Activated CD8-positive, alpha-beta memory T cell treated with anti-CD3 and anti-CD28 coated beads for 1 hour (primary cell): ENCODE measurements around the gene FEM1A.
A peak's percentile ranks its signal among the peaks of the same experiment; 100 is the strongest.
"Not testable (repeated sequence)": the region's sequence is repeated elsewhere in the genome, so short reads cannot be mapped to it uniquely, and the experiment has no call there.

Experiments
- DNase-seq, 2 donors: peaks; one replicate each; pipeline ENCODE4 v3.0.0-alpha.2; 2020; ENCODE audit warnings: low read depth in 1 of 2; ENCODE audit errors: extremely low read depth in 1 of 2

The FEM1A gene

DNA sequence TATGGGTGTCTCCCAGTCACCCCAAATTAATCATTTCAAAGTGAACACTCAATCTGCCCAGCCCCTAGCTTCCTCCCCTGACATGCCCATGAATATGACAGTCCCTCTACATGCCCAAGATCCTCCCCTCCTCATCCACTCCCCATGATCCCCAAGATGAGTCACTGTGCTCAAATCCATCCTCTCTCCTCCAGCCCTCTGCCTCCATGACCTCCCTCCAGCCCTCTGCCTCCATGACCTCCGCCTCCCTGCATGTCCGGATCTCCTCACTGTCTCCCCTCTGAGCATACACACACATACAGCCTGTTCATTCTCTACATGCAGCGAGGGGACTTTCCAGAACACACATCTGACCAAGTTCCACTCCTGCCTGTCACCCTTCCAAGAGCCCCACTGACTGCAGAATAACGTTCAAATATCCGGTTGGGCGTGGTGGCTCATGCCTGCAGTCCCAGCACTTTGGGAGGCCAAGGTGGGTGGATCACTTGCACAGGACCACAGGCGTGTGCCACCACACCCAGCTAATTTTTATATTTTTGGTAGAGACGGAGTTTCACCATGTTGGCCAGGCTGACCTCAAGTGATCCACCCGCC is 18.4 kb upstream of the FEM1A start:
- no peak for DNase-seq

DNA sequence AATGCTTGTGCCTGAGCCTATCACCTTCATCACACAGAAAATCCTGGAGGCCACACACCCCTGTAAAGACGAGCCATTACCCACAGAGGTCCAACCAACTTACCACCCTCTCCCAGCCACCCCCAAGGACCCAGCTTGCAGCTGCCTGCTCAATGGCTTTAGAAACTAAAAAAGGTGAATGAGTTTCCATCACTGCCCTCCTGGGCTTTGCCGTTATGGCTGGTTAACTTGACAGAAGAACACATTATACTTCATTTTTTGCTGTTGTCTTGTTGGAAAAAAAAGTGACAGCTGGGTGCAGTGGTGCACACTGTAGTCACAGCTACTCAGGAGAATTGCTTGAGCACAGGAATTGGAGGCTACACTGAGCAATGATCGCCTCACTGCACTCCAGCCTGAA is 17.4 kb upstream of the FEM1A start:
- no peak for DNase-seq

DNA sequence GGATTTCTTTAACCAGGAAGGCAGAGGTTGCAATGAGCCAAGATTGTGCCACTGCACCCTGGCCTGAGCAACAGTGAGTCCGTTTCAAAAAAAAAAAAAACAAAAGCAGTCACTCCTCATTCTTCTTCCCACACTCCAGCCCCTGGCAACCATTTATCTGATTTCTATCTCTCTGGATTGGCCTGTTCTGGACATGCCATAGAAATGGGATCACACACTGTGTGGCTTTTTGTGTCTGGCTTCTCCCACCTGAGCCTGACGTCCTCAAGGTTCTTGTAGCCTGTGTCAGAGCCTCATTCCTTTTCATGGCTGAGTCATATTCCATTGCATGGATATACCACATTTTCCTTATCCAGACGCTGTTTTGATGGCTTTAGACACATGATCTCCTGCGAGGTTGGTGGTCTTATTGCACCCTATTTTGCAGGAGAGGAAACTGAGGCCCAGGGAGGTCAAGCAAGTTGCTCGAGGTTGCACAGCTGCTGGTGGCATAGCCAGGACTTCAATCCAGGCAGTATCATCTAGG is 15.8 kb upstream of the FEM1A start:
- no peak for DNase-seq

DNA sequence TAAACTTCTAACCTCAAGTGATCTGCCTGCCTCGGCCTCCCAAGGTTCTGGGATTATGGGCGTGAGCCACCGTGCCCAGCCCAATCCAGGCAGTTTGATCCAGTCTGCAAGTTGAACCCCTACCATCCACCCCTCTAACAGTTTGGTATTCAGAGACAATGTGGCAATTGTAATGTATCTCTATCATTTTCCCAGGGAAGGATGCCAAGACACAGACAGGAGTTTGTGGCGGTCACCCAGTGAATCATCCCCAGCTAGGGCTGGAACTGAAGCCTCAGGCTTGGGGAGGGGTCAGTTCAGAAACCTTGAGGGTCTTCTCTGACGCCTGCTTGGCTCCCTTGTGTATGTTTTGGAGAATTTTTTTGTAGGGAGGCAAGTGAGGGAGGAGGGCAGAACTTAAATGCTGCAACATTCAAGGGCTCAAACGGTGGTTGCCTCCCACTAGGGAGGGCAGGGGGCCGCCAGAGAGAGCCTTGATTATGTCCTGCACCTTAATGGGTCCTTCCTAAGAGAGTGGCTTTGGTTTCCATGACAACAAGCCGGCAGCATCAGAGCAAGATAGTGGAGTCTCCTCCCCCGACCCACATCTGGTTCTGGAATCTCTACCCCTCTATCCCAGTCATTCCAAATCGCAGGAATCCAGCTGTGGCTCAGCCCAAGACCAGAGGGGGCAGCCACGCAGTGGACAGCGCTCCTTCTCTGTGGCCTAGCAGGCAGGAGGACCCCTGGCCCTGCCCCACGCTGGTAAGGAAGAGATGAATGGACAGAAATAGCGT is 14.9 kb upstream of the FEM1A start:
- no peak for DNase-seq

DNA sequence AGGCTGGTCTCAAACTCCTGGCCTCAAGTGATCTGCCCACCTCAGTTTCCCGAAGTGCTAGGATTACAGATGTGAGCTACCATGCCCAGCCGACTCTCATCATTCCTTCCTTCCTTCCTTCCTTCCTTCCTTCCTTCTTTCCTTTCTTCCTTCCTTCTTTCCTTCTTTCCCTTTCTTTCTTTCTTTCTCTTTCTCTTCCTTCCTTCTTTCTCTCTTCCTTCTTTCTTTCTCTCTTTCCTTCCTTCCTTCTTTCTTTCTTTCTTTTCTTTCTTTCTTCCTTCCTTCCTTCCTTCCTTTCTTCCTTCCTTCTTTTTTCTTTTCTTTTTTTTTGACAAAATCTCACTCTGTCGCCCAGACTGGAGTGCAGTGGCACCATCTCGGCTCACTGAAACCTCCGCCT is 13.4 kb upstream of the FEM1A start:
- DNase-seq: not testable (repeated sequence)

DNA sequence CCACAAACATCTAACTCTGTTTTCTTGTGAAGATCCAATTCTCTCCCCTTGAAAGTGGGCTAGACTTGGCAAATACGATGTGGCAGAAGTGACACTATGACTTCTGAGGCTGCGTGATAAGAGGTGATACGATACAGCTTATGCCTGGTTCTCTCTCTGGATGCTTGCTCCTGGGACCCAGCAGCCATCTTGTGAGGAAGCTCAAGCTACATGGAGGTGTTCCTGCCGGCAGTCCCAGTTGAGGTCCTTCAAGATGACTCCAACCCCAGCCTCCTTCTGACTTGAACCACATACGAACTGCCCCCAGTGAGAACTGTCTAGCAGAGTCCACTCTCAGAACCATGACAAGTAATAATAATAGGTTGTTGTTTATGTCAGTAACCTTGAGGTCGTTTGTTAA is 10.7 kb upstream of the FEM1A start:
- no peak for DNase-seq

DNA sequence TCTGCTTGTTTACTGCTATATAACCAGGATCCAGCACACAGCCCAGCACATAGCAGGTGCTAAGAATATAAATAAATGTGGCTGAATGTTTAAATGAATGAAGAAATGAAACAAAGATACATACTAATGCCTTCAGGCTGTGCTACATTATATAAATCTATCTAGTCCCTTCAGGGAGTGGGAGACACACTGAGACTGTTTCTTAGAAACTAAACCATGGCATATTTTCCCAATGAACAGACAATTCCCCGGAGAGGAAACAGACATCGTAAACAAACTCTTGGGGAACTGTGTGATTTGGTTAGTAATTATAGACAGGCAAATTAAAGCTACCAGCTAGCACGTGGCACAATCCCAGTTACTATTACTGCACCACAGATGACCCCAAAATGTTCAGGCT is 9.7 kb upstream of the FEM1A start:
- DNase-seq: no peak

DNA sequence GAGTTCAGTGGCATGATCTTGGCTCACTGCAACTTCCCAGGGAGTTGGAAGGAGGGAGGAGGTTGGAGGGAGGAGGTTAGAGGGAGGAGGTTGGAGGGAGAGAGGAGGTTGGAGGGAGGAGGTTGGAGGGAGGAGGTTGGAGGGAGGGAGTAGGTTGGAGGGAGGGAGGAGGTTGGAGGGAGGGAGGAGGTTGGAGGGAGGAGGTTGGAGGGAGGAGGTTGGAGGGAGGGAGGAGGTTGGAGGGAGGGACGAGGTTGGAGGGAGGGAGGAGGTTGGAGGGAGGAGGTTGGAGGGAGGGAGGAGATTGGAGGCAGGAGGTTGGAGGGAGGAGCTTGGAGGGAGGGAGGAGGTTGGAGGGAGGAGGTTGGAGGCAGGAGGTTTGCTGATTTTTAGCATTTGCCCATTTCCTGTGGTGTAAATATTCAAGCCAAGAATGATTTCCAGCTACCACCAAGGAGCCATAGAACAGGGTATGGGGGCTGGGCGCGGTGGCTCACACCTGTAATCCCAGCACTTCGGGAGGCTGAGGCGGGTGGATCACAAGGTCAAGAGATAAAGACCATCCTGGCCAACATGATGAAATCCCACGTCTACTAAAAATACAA is 5.0 kb upstream of the FEM1A start:
- not testable (repeated sequence) for DNase-seq

DNA sequence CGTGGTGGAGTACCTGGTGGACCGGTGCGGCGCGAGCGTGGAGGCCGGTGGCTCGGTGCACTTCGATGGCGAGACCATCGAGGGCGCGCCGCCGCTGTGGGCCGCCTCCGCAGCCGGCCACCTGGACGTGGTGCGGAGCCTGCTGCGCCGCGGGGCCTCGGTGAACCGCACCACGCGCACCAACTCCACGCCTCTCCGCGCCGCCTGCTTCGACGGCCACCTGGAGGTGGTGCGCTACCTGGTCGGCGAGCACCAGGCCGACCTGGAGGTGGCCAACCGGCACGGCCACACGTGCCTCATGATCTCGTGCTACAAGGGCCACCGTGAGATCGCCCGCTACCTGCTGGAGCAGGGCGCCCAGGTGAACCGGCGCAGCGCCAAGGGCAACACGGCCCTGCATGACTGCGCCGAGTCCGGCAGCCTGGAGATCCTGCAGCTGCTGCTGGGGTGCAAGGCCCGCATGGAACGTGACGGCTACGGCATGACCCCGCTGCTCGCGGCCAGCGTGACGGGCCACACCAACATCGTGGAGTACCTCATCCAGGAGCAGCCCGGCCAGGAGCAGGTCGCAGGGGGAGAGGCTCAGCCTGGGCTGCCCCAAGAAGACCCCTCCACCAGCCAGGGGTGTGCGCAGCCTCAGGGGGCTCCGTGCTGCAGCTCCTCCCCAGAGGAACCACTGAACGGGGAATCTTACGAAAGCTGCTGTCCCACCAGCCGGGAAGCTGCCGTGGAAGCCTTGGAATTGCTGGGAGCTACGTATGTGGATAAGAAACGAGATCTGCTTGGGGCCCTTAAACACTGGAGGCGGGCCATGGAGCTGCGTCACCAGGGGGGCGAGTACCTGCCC is 708 bp downstream of the FEM1A start:
- DNase-seq: not testable (repeated sequence)

DNA sequence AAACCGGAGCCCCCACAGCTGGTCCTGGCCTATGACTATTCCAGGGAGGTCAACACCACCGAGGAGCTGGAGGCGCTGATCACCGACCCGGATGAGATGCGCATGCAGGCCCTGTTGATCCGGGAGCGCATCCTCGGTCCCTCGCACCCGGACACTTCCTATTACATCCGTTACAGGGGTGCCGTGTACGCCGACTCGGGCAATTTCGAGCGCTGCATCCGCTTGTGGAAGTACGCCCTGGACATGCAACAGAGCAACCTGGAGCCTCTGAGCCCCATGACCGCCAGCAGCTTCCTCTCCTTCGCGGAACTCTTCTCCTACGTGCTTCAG is 1.3 kb downstream of the FEM1A start:
- DNase-seq: not testable (repeated sequence)

DNA sequence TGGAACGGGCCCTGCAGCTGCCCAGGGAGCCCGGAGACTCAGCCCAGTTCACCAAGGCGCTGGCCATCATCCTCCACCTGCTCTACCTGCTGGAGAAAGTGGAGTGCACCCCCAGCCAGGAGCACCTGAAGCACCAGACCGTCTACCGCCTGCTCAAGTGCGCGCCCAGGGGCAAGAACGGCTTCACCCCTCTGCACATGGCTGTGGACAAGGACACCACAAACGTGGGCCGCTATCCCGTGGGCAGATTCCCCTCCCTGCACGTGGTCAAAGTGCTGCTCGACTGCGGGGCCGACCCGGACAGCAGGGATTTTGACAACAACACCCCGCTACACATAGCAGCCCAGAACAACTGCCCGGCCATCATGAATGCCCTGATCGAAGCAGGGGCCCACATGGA is 1.7 kb downstream of the FEM1A start:
- not testable (repeated sequence) for DNase-seq

DNA sequence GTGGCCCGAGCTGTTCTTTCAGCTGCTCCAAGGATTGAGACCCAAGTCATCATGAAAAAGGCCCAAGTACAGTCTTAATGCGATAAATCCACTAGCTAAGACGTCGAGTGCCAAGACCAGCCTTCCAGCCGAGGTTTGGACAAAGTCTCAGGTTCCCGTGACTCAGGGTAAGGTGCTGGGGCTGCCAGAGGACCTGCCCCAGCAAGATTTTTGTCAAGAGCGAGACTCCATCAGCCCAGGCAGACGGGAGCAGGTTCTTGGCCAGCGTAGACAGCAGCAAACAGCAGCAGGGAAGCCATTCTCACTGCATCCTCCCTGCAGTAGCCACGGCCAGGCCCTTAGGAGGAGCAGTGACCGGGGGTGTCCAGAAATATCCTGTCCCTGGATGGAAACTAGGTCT is 3.4 kb downstream of the FEM1A start:
- no peak for DNase-seq

DNA sequence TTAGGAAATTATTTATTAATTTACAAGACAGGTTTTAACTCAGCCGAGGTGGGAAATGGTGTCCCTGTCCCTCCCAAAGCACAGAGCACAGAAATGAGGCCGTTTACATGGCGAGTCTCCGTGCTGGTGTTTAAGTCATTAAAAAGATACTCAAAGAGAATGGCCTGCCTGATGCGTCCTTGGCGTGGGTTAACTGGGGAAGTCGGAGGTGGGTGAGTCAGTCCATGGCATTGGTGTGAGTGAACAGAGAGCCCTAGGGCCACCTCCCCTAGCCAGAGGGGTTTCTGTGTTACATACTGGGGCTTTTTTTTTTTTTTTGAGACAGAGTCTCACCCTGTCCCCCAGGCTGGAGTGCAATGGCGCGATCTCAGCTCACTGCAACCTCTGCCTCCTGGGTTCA is 3.9 kb downstream of the FEM1A start:
- DNase-seq: no peak

DNA sequence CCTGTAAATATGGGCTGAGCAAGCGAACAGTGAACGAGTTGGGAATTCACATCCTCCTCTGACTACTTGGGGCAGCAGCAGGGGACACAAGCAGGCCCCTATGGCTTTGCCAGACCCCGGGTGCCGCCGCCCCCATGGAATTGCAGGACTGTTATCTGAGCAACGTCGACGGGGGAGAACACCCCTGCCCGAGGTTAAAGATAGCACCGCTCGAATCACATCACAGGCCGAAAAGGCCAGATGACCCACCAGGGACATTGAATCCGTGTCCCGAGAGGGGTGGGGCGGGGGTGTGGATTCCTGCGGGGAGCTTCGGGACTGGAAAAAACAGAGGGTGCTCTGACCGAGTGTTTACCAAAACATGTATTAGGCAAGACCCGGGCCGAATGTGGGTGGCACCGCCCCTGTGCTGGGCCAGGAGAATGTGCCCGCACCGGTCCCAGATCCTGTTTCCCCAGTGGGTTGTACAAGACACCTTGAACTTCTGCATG is 9.1 kb downstream of the FEM1A start:
- no peak for DNase-seq

DNA sequence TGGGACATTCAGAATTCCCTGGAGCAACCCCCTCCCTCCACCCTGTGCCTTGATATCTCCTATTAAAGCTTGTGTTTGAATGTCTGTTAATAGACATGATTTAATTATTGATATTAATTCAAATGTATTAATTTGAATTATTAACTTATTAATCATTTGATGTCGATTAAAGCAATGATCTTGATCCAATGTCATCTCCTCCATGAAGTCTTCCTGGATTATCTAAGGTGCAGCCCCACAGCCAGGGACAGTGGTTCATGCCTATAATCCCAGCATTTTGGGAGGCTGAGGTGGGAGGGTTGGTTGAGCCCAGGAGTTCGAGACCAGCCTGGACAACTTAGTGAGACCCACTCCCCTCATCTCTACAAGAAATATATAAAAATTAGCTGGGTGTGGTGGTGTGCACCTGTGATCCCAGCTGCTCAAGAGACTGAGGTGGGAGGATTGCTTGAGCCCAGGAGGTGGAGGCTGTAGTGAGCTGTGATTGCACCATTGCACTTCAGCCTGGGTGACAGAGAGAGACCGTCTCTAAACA is 9.6 kb downstream of the FEM1A start:
- no peak for DNase-seq

DNA sequence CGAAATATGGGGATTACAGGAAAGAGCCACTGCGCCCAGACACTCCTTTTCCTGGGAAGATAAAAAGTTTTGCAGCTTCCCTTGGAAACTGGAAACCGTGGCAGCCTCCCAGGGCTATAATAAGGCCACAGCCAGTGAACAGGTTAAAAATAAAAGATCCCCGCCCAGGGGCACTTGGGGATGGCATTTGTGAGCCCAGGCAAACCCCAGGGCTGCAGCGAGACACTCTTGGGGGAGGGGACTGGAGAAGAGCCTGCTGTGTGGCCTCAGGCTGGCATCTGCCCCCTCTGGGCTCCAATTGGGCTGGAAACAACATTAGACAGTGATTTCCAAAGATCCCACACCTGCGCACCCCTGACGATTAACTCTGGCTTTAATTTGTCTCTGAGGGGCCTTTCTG is 11.2 kb downstream of the FEM1A start:
- no peak for DNase-seq

DNA sequence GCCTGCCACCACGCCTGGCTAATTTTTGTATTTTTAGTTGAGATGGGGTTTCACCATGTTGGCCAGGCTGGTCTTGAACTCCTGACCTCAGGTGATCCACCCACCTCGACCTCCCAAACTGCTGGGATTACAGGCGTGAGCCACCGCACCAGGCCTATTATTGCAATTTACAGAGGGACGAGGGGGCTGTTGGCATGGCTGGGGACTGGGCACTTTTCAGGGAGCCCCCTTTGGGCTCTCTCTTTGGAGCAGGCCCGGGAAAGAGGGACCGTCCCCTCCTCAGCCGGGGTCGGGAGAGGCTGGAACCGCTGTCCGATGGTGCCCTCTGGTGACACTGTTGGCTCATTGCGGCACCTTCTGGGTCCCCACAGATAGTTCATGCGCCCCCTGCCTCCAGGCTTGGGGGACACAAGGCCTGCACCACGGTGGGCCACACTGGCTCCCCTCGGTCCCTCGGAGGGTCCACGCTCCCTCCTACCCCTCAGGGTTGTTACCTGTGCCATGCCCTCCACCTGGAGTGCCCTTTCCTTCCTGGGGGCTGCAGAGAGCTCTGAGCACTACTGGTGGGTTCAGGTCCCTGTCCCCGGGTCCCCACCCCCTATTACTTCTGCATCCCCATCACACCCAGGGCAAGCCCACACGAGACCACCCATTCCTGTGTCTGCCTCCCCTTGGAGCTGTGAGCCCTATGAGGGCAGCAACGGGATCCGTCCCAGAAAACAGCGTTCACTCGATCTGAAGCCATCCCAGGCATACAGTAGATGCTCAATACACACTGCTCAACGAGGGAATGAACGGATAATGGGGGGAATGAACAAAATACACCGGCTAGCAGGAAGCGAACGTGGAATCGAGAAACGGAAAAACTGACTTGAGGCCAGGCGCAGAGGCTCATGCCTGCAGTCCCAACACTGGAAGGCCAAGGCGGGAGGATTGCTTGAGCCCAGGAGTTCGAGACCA is 12.5 kb downstream of the FEM1A start:
- peak; percentile 27 to 49 for DNase-seq

DNA sequence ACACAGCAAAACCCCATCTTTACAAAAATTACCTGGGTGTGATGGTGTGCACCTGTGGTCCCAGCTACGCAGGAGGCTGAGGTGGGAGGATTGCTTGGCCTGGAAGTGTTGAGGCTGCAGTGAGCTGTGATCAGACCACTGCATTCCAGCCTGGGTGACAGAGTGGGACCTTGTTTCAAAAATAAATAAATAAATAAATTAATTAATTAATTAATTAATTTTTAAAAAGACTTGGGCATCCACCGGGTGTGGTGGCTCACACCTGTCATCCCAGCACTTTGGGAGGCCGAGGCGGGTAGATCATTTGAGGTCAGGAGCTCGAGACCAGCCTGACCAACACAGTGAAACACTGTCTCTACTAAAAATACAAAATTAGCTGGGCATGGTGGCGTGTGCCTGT is 13.6 kb downstream of the FEM1A start:
- DNase-seq: not testable (repeated sequence)

DNA sequence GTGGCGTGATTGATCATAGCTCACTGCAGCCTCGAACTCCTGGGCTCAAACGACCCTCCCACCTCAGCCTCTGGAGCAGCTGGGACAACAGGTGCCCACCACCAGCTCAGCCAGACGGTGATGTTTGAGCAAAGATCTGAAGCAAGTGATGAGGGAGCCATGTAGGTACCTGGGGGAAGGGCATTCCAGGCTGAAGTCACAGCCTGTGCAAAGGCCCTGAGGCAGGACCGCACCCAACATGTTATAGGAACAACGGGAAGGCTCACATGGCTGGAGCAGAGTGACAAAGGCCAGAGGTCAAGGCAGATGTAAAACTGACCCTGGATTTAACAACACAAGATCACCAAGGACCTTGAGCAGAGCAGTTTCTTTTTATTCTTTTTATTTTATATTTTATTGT is 14.8 kb downstream of the FEM1A start:
- no peak for DNase-seq

DNA sequence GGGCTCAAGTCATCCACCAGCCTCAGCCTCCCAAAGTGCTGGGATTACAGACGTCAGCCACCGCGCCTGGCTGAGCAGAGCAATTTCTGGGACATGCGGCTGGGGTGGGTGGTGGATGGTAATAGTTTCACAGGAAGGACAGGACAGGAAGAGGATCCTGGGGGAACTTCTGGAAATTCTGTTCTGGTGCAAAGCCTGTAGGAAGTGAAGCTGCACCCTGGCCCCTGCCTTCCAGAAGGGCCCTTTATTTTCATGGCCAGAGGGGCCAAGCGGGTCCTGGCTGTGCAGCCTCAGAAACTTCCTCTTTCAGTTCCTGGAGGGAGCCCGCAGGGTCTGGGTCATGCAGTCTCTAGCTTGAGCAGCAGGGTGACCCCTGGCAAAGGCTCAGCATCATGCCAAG is 15.7 kb downstream of the FEM1A start:
- no peak for DNase-seq
